GM12872 (cell line): ENCODE measurements around the gene SH3BP2.

ENCODE experiments used
- TF ChIP-seq, protein P1 (sequence below): IDR thresholded peaks from 3 replicates; pipeline ENCODE4 v1.5.1; 2011; ENCODE audit warnings: low read depth, mild to moderate bottlenecking, low read length, moderate library complexity; ENCODE audit not compliant: insufficient read depth

Gene SH3BP2

DNA sequence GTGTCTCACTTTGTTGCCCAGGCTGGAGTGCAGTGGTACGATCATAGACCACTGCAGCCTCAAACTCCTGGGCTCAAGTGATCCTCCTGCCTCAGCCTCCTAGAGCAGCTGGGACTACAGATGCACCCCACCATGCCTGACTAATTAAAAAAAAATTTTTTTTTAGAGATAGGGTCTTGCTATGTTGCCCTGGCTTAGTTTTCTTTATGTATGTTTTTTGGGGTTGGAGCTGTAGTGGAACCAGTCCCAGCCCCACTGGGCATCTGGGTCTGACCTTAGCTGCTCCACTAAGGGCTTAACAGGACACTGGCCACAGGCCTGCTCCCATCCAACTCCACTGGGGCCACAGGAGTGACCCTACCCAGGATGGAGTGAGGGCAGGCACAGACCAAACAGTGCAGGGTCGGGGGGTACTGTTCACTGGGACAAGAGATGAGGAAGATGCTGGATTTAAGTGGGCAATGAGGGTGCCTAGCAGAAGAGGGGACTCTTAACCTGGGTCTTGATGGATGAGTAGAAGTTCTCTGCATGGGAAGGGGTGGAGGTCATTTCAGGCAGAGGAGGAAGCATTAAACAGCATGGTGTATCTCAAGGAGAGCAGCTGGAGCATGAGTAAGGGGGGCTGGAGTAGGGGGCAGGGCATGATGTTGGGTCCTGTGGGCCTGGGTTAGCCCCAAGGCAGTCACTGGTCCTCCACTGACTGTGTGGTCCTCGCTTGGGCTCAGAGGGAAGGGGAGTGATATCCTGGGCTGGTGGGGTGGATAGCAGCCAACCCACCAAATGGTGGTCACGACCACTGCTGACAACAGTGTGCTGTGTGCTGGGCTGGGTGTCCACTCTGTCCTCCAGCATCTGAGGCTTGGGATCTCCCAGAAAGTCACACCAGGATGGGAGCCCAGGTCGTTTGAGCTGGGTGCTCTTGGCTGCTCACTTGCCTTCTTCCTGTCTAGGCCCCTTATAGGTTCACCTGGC, 26.6 kb downstream of the SH3BP2 start:
- TF ChIP-seq, protein P1, sequence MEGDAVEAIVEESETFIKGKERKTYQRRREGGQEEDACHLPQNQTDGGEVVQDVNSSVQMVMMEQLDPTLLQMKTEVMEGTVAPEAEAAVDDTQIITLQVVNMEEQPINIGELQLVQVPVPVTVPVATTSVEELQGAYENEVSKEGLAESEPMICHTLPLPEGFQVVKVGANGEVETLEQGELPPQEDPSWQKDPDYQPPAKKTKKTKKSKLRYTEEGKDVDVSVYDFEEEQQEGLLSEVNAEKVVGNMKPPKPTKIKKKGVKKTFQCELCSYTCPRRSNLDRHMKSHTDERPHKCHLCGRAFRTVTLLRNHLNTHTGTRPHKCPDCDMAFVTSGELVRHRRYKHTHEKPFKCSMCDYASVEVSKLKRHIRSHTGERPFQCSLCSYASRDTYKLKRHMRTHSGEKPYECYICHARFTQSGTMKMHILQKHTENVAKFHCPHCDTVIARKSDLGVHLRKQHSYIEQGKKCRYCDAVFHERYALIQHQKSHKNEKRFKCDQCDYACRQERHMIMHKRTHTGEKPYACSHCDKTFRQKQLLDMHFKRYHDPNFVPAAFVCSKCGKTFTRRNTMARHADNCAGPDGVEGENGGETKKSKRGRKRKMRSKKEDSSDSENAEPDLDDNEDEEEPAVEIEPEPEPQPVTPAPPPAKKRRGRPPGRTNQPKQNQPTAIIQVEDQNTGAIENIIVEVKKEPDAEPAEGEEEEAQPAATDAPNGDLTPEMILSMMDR = no peak

DNA sequence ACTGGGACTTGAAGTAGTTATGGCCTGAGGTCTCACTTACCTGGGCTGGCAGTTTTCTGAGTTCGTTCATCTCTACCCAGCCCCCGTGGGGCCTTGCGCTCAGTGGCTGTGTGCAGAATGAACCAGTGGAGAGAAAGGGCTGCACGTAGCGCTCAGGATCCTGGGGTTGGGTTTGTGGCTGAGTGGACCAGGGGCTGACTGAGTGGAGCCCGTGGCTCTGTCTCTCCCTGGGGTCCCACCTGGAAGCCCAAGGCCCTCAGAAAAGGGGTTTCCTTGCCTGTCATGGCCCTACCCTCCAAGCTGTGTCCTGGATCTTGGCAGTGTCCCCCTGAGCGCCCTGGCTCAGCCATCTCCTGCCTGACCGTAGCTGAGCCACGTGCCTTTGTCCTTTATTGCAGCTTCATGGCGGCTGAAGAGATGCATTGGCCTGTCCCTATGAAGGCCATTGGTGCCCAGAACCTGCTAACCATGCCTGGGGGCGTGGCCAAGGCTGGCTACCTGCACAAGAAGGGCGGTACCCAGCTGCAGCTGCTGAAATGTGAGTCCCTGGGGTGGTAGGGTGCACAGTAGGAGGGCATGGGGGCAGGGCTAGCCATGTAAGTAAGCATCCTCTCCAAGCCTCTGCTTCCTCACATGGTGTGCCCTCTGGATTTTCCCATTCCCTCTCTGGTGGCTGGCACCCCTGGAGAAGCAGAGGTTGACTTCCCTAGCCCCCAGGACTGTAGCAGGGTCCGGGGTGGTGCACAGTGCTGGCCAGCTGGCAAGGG, 27.5 kb downstream of the SH3BP2 start:
- TF ChIP-seq, protein P1 = no peak

GRCh38 chr4:2822461-2823300, 29.8 kb downstream of the SH3BP2 start:
- TF ChIP-seq, protein P1 = no peak

- TF ChIP-seq, protein P1 = no peak
Observed at GRCh38 chr4:2823301-2823670, 30.4 kb downstream of the SH3BP2 start.

- TF ChIP-seq, protein P1 = no peak
Observed at GRCh38 chr4:2823671-2824328, 30.9 kb downstream of the SH3BP2 start.

DNA sequence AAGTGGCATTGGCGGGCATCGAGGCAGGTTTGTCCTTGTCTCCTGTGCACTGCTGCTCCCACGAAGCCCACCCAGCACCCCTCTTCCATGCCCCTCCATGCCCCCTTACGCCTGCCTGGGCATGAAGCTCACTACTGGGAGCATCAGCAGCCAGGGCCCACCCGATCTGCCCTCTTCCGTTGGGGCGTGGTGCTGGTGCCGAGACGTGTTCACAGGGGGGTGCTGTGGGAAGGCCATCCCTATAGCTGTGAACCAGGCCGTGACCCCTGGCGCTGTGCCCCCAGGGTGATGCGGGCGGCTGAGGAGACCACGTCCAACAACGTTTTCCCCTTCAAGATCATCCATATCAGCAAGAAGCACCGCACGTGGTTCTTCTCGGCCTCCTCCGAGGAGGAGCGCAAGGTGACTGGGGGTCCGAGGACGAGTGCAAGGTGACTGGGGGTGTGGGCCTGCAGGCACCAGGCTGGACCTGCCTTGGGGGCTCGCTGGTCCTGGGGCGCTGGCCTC, 31.5 kb downstream of the SH3BP2 start:
- TF ChIP-seq, protein P1 = no peak
